Measurements from ENCODE around the gene NCOA1. TPM values are rescaled to one million over a fixed set of nuclear protein-coding genes. Genes with fewer than 3 reads are reported as not detected.
A peak's percentile ranks its signal among the peaks of the same experiment; 100 is the strongest.

The NCOA1 gene
- total RNA-seq, 4 donors from 2014 or later: 29.9 to 51.9 (median 40.1) TPM

- WGBS, 2 donors: 87 to 92% methylated on average over 3 of the region's 3 CpGs
- TF ChIP-seq POLR2A (IDR thresholded peaks at IDR 0.05) (no peak), CTCF (IDR thresholded peaks at IDR 0.05) (no peak)
- no peak for DNase-seq
- Histone ChIP-seq H3K36me3 (no peaks in the 10 kb centered on the region), H3K9me3 (no peaks in the 10 kb centered on the region), H3K4me3 (replicated peaks in 1 of 3) (no peak overlapping the region), H3K4me1 (peaks cover 4 to 11% of the 10 kb centered on the region in 2 donors), H3K27me3 (no peaks in the 10 kb centered on the region), H3K27ac (no peak overlapping the region)
- intact Hi-C loops (cut with DNase I): no loop called here
These were observed 5.9 kb upstream of the NCOA1 start for GRCh38 chr2:24485197-24485596.

- DNase-seq: no peak
- Histone ChIP-seq H3K9me3 (no peaks in the 10 kb centered on the region), H3K27me3 (no peaks in the 10 kb centered on the region), H3K36me3 (no peaks in the 10 kb centered on the region), H3K4me3 (replicated peaks in 1 of 3) (no peak overlapping the region), H3K4me1 (peaks cover 6 to 13% of the 10 kb centered on the region in 2 donors), H3K27ac (no peak overlapping the region)
- TF ChIP-seq POLR2A (IDR thresholded peaks at IDR 0.05) (no peak), CTCF (IDR thresholded peaks at IDR 0.05) (no peak)
- intact Hi-C loops (cut with DNase I): no loop called here
- 83 to 90% methylated on average over 3 of the region's 3 CpGs for WGBS, 2 donors
These were observed 4.3 kb upstream of the NCOA1 start for GRCh38 chr2:24486636-24487205.

- DNase-seq: peak; percentile 83 to 86
- Histone ChIP-seq H3K4me1 (peaks cover 13 to 14% of the 10 kb centered on the region in 2 donors), H3K27ac (peak overlapping the region in 2 of 3 donors; percentile 81 to 85), H3K4me3 (replicated peaks in 1 of 3) (no peak overlapping the region), H3K36me3 (no peaks in the 10 kb centered on the region), H3K9me3 (no peaks in the 10 kb centered on the region), H3K27me3 (no peaks in the 10 kb centered on the region)
- intact Hi-C loops (cut with DNase I): no loop called here
- 41 to 48% methylated on average over 13 to 14 of the region's 14 CpGs for WGBS, 2 donors
- TF ChIP-seq CTCF (IDR thresholded peaks at IDR 0.05) (no peak), POLR2A (IDR thresholded peaks at IDR 0.05) (peak in 1 of 2 donors; percentile 9)
These were observed 1.4 kb upstream of the NCOA1 start for GRCh38 chr2:24489465-24490180.

GRCh38 chr2:24490181-24490689 lies 819 bp upstream of the NCOA1 start:
- no peaks in the 10 kb centered on the region for H3K36me3 ChIP-seq
- no peak for TF ChIP-seq CTCF (IDR thresholded peaks at IDR 0.05)
- TF ChIP-seq POLR2A (IDR thresholded peaks at IDR 0.05): no peak
- H3K4me3 ChIP-seq (replicated peaks in 1 of 3): peak overlapping the region in 2 of 3 donors; percentile 16 to 39
- H3K27ac ChIP-seq: peak overlapping the region; percentile 68 to 85 (median 81)
- peaks cover 13 to 14% of the 10 kb centered on the region in 2 donors for H3K4me1 ChIP-seq
- 21 to 30% methylated on average over 12 of the region's 12 CpGs for WGBS, 2 donors
- no peaks in the 10 kb centered on the region for H3K27me3 ChIP-seq
- no peak for DNase-seq
- no peaks in the 10 kb centered on the region for H3K9me3 ChIP-seq
- intact Hi-C loops (cut with DNase I): no loop called here
